Fibroblast of pulmonary artery (primary cell): Measurements from ENCODE around the gene SHB.
A peak's percentile ranks its signal among the peaks of the same experiment; 100 is the strongest.

ENCODE experiments used
- DNase-seq: peaks from one replicate; pipeline ENCODE4 v3.0.0-alpha.2; 2010; ENCODE audit warnings: low read depth
- H3K4me3 ChIP-seq: replicated peaks from 2 replicates; pipeline ENCODE4 v1.5.1; 2011; ENCODE audit warnings: low read depth, mild to moderate bottlenecking, control low read depth, low read length, moderate library complexity
- CTCF ChIP-seq: IDR thresholded peaks from 2 replicates; pipeline ENCODE4 v1.5.1; 2011; ENCODE audit warnings: mild to moderate bottlenecking, control low read depth, low read length, inconsistent platforms; ENCODE audit errors: missing control alignments

Gene SHB

GRCh38 chr9:37931592-37931991 is 137.4 kb downstream of the SHB start:
- DNase-seq = no peak
- TF ChIP-seq CTCF = no peak

DNA sequence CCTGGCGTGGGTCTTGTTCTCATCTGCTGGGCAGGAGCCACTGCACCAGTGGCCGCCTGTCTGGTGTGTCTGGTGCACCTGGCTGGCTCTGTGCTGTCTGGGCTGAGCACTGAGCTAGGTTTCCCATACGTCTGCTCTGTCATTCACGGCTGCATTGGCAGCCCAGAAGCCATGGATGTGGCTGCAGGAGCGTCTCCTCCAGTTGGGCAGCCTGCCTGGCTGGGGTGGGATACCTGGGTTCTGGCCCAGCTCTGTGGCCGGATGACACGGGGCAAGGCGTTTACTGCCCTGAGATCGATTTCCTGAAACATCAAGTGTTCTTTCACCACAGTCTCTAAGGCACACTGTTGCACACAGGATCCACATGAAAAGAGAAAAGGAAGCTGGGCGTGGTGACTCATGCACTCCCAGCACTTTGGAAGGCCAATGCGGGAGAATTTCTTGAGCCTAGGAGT is 139.6 kb downstream of the SHB start:
- no peak overlapping the region for H3K4me3 ChIP-seq
- TF ChIP-seq CTCF = no peak
- peak; percentile 78 for DNase-seq

More at GRCh38 chr9:37931592-37931991, 137.4 kb downstream of the SHB start:
- H3K4me3 ChIP-seq = no peak overlapping the region

- no peak for TF ChIP-seq CTCF
- no peak for DNase-seq
- H3K4me3 ChIP-seq = no peak overlapping the region
Measured at GRCh38 chr9:37928552-37929430, 140.2 kb downstream of the SHB start.

- no peak for TF ChIP-seq CTCF
- no peak for DNase-seq
- H3K4me3 ChIP-seq = no peak overlapping the region
Measured at GRCh38 chr9:37927601-37928551, 141.2 kb downstream of the SHB start.

- no peak overlapping the region for H3K4me3 ChIP-seq
- TF ChIP-seq CTCF = no peak
- DNase-seq = no peak
Measured at GRCh38 chr9:37927132-37927531, 141.9 kb downstream of the SHB start.

DNA sequence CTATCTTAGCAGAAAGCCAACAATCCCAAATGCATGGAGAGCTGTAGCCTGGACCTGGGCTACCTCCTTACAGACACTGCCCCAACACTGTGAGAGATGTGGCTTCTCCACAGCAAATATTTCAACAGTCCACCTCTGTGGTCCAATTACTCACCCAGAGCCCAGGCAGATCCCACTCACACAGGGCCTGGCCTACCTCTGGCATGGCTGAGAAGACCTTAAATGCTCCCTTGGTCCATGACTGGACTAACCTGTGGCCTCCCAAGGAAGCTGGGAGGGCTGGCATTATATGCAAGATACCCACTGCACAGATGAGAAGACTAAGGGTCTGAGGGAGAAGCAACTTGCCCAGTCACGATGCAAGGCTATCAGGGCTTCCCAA is 142.3 kb downstream of the SHB start:
- no peak overlapping the region for H3K4me3 ChIP-seq
- no peak for DNase-seq
- no peak for TF ChIP-seq CTCF
